ENCODE measurements around the gene ATAD2B.
A peak's percentile ranks its signal among the peaks of the same experiment; 100 is the strongest.

The ATAD2B gene

GRCh38 chr2:23828986-23829385 lies 97.9 kb downstream of the ATAD2B start:
- TF ChIP-seq MYC (IDR thresholded peaks at IDR 0.05; ENCODE audit: low read depth, low read length) (no peak), MAX (IDR thresholded peaks at IDR 0.05; ENCODE audit: low read depth, low read length) (no peak), POLR2A (IDR thresholded peaks at IDR 0.05; ENCODE audit: extremely low read depth, insufficient read length) (no peak), CTCF (IDR thresholded peaks at IDR 0.05; ENCODE audit: low read depth, low read length) (no peak)
- H3K4me3 ChIP-seq (ENCODE audit: low read depth, low read length) = no peak overlapping the region

GRCh38 chr2:23828256-23828980 lies 98.5 kb downstream of the ATAD2B start:
- DNase-seq (ENCODE audit: low read depth) = no peak
- TF ChIP-seq MYC (IDR thresholded peaks at IDR 0.05; ENCODE audit: low read depth, low read length) (no peak), POLR2A (IDR thresholded peaks at IDR 0.05; ENCODE audit: extremely low read depth, insufficient read length) (no peak), MAX (IDR thresholded peaks at IDR 0.05; ENCODE audit: low read depth, low read length) (no peak), CTCF (IDR thresholded peaks at IDR 0.05; ENCODE audit: low read depth, low read length) (no peak)
- H3K4me3 ChIP-seq (ENCODE audit: low read depth, low read length) = no peak overlapping the region

More at GRCh38 chr2:23828986-23829385, 97.9 kb downstream of the ATAD2B start:
- no peak for DNase-seq (ENCODE audit: low read depth)

- no peak for DNase-seq (ENCODE audit: low read depth)
- TF ChIP-seq MYC (IDR thresholded peaks at IDR 0.05; ENCODE audit: low read depth, low read length) (no peak), CTCF (IDR thresholded peaks at IDR 0.05; ENCODE audit: low read depth, low read length) (no peak), POLR2A (IDR thresholded peaks at IDR 0.05; ENCODE audit: extremely low read depth, insufficient read length) (no peak), MAX (IDR thresholded peaks at IDR 0.05; ENCODE audit: low read depth, low read length) (no peak)
- no peak overlapping the region for H3K4me3 ChIP-seq (ENCODE audit: low read depth, low read length)
These were observed 99.6 kb downstream of the ATAD2B start for GRCh38 chr2:23827287-23827686.

GRCh38 chr2:23826771-23827170 lies 100.2 kb downstream of the ATAD2B start:
- TF ChIP-seq POLR2A (IDR thresholded peaks at IDR 0.05; ENCODE audit: extremely low read depth, insufficient read length) (no peak), CTCF (IDR thresholded peaks at IDR 0.05; ENCODE audit: low read depth, low read length) (no peak), MAX (IDR thresholded peaks at IDR 0.05; ENCODE audit: low read depth, low read length) (no peak), MYC (IDR thresholded peaks at IDR 0.05; ENCODE audit: low read depth, low read length) (no peak)
- no peak overlapping the region for H3K4me3 ChIP-seq (ENCODE audit: low read depth, low read length)
- DNase-seq (ENCODE audit: low read depth) = no peak

GRCh38 chr2:23826040-23826439 lies 100.9 kb downstream of the ATAD2B start:
- DNase-seq (ENCODE audit: low read depth) = peak; percentile 38
- H3K4me3 ChIP-seq (ENCODE audit: low read depth, low read length) = no peak overlapping the region
- no peak for TF ChIP-seq POLR2A (IDR thresholded peaks at IDR 0.05; ENCODE audit: extremely low read depth, insufficient read length)
- TF ChIP-seq MAX (IDR thresholded peaks at IDR 0.05; ENCODE audit: low read depth, low read length) = 0 out of 2 replicates have a peak, but pooled peaks have one; percentile 31

- peak; percentile 69 for DNase-seq (ENCODE audit: low read depth)
- no peak for TF ChIP-seq MAX (IDR thresholded peaks at IDR 0.05; ENCODE audit: low read depth, low read length)
- no peak for TF ChIP-seq MYC (IDR thresholded peaks at IDR 0.05; ENCODE audit: low read depth, low read length)
- TF ChIP-seq CTCF (IDR thresholded peaks at IDR 0.05; ENCODE audit: low read depth, low read length) = peak; percentile 65
- TF ChIP-seq POLR2A (IDR thresholded peaks at IDR 0.05; ENCODE audit: extremely low read depth, insufficient read length) = no peak
- H3K4me3 ChIP-seq (ENCODE audit: low read depth, low read length) = no peak overlapping the region
These were observed 102.1 kb downstream of the ATAD2B start for GRCh38 chr2:23824777-23825212.

Measured in NB4 (cell line).